ENCODE data around the gene FAF1. TPM values are rescaled to one million over a fixed set of nuclear protein-coding genes. Genes with fewer than 3 reads are reported as not detected.

FAF1 gene
- total and polyA plus RNA-seq, 2 of the 8 experiments (the other 6 are each of a cell fraction or from before 2014, with no cell fraction given): 10.8 to 65.9 TPM

DNA sequence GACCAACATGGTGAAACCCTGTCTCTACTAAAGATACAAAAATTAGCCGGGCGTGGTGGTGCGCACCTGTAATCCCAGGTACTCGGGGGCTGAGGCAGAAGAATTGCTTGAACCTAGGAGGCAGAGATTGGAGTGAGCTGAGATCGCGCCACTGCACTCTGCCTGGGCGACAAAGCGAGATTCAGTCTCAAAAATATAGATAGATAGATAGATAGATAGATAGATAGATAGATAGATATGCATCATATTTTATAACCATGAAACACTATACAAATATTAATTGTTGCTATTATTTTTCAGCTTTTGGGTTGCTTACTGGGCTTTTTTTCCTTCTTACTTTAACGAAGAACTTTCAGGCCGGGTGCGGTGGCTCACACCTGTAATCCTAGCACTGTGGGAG lies 4.8 kb upstream of the FAF1 start (continued):
- no peak for TF ChIP-seq CHD7 (IDR thresholded peaks at IDR 0.05; ENCODE audit: insufficient replicate concordance, low read length)
- TF ChIP-seq, protein P1, sequence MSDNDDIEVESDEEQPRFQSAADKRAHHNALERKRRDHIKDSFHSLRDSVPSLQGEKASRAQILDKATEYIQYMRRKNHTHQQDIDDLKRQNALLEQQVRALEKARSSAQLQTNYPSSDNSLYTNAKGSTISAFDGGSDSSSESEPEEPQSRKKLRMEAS (IDR thresholded peaks at IDR 0.05): no peak

Data from H1 (cell line).